GM15510 (cell line): Measurements from ENCODE around the gene KLK15.

Experiments
- POLR2A ChIP-seq: IDR thresholded peaks from 3 replicates; pipeline ENCODE4 v1.6.1; 2011; ENCODE audit warnings: borderline replicate concordance; ENCODE audit not compliant: insufficient read length; ENCODE audit errors: extremely low read depth

KLK15 gene

DNA sequence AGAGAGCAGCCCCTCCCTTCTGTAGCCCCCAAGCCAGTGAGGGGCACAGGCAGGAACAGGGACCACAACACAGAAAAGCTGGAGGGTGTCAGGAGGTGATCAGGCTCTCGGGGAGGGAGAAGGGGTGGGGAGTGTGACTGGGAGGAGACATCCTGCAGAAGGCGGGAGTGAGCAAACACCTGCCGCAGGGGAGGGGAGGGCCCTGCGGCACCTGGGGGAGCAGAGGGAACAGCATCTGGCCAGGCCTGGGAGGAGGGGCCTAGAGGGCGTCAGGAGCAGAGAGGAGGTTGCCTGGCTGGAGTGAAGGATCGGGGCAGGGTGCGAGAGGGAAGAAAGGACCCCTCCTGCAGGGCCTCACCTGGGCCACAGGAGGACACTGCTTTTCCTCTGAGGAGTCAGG, 25.5 kb upstream of the KLK15 start:
- no peak for TF ChIP-seq POLR2A

DNA sequence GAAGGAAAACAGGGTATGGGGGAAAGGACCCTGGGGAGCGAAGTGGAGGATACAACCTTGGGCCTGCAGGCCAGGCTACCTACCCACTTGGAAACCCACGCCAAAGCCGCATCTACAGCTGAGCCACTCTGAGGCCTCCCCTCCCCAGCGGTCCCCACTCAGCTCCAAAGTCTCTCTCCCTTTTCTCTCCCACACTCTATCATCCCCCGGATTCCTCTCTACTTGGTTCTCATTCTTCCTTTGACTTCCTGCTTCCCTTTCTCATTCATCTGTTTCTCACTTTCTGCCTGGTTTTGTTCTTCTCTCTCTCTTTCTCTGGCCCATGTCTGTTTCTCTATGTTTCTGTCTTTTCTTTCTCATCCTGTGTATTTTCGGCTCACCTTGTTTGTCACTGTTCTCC, 24.0 kb upstream of the KLK15 start:
- TF ChIP-seq POLR2A = no peak

DNA sequence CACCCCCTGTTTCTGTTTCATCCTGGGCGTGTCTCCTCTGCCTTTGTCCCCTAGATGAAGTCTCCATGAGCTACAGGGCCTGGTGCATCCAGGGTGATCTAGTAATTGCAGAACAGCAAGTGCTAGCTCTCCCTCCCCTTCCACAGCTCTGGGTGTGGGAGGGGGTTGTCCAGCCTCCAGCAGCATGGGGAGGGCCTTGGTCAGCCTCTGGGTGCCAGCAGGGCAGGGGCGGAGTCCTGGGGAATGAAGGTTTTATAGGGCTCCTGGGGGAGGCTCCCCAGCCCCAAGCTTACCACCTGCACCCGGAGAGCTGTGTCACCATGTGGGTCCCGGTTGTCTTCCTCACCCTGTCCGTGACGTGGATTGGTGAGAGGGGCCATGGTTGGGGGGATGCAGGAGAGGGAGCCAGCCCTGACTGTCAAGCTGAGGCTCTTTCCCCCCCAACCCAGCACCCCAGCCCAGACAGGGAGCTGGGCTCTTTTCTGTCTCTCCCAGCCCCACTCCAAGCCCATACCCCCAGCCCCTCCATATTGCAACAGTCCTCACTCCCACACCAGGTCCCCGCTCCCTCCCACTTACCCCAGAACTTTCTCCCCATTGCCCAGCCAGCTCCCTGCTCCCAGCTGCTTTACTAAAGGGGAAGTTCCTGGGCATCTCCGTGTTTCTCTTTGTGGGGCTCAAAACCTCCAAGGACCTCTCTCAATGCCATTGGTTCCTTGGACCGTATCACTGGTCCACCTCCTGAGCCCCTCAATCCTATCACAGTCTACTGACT, 21.4 kb upstream of the KLK15 start, which contains the start of gene KLK3:
Gene KLK3, plus strand, starts transcription at position 280 of the 775 bp plus-strand sequence. Its CDS starts 41 bp downstream, at position 321.
- no peak for TF ChIP-seq POLR2A

DNA sequence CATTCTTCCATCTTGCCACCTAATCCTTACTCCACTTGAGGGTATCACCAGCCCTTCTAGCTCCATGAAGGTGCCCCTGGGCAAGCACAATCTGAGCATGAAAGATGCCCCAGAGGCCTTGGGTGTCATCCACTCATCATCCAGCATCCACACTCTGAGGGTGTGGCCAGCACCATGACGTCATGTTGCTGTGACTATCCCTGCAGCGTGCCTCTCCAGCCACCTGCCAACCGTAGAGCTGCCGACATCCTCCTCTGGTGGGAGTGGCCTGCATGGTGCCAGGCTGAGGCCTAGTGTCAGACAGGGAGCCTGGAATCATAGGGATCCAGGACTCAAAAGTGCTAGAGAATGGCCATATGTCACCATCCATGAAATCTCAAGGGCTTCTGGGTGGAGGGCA, 18.2 kb upstream of the KLK15 start:
- TF ChIP-seq POLR2A = no peak

DNA sequence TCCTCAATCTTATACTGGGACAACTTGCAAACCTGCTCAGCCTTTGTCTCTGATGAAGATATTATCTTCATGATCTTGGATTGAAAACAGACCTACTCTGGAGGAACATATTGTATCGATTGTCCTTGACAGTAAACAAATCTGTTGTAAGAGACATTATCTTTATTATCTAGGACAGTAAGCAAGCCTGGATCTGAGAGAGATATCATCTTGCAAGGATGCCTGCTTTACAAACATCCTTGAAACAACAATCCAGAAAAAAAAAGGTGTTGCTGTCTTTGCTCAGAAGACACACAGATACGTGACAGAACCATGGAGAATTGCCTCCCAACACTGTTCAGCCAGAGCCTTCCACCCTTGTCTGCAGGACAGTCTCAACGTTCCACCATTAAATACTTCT, 17.4 kb upstream of the KLK15 start:
- TF ChIP-seq POLR2A = no peak

DNA sequence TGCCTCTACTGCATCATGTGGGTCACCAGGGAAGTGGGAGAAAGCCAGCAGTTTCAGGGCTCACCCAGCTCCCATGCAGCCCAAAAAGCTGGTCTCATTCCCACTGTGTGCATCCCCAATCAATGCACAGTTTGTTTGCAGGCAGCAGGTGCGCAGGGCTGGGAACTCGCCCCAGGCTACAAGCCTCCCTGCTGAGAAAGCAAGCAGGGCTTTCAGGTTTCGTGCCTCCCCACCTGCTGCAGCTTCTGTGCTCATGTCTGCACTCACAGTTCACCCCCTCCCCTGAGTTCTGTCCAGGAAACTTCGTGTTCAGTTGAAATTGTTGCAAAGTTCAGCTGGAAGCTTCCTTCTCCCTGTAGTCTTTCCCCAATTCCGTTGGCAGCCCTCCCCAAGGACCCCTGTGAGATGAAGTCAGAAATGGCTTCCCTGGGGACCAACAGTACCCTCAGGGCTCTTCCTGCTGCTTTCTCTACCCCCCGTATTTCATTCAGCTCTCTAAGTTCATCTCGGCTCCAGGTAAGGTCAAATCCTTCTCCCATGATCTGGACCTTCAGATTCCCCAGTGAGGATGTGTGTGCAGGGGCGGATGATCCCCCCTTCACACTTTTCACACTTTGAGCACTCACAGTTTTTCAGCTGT, 11.0 kb upstream of the KLK15 start:
- no peak for TF ChIP-seq POLR2A

DNA sequence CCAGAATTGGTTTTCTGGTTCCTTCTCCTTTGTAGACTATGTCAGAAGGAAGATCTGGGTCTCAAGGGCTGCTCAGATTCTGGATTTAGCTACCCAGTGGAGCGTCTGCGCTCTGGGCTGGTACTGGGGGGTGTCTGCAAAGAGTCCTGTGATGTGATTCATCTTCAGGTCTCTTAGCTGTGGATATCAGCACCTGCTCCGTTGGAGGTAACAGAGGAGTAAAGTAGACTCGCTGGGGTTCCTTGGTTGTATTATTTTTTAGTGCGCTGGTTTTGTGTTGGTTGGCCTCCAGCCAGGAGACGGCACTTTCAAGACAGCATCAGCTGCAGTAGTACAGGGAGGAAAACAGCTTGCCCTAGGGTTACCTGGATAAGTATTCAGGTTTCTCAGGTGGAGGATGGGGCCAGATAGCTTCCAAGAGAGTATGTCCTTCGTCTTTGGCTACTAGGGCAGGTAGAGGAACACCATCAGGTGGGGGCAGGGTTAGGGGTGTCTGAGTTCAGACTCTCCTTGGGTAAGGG, 10.4 kb upstream of the KLK15 start:
- no peak for TF ChIP-seq POLR2A

DNA sequence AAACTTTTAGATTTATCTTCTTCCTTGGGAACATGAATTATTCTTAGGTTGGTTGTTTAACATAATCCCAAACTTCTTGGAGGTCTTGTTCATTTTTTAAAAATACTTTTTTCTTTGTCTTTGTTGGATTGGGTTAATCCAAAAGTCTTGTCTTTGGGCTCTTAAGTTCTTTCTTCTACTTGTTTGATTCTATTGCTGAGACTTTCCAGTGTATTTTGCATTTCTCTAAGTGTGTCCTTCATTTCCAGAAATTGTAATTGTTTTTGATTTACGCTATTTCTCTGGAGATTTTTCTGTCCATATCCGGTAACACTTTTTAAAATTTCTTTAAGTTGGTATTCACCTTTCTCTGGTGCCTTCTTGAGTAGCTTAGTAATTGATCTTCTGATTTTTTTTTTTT, 9.8 kb upstream of the KLK15 start:
- TF ChIP-seq POLR2A = no peak

DNA sequence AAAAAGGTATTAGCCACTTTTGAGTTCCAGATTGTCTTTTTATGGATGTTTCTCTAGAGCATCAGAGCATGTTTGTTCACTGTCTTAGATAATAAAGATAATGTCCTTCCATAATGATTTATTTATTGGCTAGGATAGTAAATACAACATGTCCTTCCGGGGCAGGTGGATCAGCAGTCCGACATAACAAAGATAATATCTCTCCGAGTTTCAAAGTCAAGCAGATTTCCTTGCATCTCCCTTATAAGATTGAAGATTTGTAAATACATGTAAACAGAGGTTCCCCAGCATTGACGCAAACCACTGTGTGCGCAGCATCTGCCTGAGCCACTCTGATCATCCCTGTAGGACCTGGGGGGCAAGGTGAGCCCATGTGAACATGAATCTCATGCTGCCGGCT, 8.8 kb upstream of the KLK15 start:
- no peak for TF ChIP-seq POLR2A

DNA sequence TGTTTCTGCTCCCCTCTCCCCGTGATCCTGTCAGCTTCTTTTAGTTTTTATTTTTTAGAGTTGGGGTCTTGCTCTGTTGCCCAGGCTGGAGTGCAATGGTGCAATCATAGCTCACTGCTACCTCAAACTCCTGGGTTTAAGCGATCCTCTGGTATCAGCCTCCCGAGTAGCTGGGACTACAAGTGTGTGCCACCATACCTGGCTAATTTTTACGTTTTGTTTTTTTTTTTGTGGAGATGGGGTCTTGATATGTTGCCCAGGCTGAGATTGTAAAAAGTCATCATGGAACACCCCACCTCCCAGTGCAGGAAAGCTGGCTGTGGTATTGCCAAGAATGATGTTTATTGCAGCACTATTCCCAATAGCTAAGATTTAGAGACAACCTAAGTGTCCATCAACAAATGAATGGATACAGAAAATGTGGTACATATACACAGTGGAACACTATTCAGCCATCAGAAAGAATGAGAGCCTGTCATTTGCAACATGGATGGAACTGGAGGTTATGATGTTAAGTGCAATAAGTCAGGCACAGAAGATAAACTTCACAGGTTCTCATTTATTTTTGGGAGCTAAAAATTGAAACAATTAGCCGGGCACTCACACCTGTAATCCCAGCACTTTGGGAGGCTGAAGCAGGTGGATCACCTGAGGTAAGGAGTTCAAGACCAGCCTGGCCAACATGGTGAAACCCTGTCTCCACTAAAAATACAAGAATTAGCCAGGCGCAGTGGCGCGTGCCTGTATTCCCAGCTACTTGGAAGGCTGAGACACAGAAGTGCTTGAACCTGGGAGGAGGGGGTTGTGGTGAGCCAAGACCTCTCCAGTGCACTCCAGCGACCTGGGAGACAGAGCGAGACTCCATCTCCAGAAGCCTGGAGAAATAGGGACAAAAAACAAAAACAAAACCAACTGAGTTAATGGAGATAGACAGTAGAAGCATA, 6.6 kb upstream of the KLK15 start:
- no peak for TF ChIP-seq POLR2A

DNA sequence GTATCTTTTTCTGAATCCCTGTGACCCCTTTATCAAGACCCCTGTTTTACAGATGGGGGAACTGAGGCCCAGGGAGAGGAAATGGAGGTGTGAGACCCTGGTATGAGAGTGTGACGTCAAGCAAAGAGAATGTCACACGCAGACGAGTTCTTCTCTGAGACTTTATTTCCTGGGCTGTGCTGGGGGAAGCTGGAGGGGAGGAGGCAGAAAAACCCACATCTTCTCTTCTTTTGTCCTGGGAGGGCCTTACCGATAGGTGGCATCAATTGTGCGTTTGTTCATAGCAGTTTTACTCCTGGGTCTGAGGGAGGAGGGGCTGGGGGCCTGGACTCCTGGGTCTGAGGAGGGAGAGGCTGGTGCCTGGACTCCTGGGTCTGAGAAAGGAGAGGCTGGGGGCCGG, 4.9 kb upstream of the KLK15 start:
- no peak for TF ChIP-seq POLR2A

DNA sequence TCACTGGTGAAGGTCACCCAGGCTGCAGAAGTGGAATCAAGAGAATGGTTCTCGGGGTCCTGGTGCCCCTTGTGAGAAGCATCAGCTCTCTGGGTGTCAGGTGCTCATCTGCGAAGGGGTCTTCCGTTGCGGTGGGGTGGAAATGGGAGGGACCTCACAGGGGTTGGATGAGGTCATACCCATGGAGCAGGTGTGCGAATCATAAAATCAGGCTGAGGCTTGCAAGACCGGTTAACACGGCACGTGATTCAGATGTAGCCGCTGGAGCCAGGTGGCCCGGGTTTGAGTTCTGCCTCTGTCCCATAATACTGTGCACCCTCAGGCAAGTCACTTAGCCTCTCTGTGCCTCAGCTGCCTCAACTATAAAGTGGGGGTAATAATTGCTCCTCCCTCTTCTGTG, 3.9 kb upstream of the KLK15 start:
- no peak for TF ChIP-seq POLR2A

DNA sequence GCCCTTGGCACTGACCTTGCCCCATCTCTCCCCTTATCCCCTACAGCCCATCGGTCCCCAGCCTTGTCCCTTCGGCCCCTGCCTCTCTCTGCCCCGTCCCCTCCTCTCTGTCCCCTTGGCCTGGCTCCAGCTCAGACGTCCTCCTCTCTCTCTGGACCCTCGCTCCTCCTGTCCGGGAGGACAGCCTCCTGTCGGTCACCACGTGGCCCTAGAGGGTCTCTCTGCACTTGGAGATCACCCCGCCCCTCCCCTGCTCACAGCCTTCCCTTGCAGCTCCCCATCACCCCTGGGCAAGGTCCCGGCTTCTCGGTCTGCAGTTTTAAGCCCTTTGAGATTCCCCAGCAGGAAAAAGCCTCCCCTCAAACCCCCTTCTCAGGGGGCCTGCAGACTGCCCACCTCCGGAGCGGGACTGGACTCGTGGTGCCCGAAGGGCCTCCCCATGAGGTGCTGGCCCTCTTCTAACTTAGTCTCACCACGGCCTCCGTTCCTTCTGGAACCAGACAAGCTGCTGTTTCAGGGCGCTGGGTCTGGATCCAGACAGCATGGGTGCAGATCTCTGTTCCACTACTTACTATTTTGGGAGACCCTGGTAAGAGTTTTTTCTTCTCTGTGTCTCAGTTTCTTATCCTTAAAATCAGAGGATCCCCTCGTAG, 3.3 kb upstream of the KLK15 start:
- TF ChIP-seq POLR2A = no peak

DNA sequence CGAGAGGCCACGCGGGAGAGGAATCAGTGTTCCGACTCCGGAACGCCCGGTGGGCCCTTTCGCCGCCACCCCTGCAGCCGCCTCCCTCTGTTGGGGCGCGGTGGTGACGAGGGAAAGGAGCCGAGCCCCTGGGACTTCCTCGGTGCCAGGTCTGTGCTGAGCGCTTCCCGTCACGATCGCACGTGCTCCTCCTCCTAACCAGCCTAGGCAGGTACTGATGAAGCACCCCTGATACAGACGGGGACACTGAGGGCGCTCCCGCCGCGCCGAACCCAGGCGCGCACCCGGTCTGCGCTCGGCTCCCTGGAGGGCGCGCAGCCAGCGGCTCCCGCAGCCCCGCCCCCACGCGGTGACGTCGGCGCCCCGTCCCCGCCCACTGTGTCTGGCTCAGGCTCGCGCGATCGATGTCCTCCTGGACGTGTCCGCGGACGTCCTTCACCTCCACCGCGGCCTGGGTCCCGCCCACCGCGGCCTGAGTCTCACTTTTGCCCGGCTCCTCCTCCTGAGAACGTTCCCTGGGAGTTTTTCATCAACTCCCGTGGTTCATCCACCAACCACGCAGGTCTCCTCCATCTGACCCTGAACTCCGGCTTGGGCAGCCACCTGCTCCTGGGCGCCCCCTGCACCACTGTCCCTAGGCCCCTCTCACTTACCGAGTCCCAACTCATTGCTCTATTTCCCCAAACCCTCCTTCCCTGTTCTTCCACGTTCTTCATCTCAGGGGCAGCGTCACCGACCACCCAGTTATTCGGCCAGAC, 2.6 kb upstream of the KLK15 start:
- TF ChIP-seq POLR2A = peak; percentile 88

DNA sequence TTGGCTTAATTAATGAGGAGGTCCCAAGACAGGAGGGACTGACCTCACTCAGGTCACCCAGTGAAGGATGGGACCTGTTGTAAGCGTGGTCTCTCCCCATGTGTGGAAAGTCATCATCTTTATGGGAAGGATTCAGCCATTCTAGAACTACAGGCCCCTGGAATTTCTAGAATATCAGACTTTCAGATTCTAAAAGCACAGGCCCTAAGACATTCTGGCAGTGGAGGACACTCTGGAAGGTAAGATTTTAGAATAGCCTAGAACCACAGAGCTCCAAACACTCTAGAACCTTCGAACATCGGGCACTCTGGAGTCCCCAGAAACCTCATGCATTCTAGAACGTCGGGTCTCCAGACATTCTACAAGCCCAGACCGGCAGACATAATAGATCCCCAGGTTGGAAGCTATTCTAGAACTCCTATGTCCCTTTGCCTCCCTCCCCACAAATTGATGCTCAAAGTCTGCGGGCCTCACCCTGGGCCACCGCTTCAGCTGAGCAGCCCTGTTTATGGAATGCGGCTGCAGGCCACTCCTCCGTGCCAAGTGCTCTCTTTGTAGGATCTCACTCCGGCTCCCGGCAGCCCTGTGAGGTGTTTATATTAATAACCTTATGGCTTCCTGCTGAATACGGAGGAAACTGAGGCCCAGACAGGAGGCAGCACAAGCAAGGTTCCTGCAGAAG, 1.9 kb upstream of the KLK15 start:
- no peak for TF ChIP-seq POLR2A
